ENCODE data around the gene CEP78.

Gene CEP78

GRCh38 chr9:78286125-78286524 is 50.2 kb downstream of the CEP78 start:
- no peak for DNase-seq (ENCODE audit: low read depth in 2 of 2)

DNA sequence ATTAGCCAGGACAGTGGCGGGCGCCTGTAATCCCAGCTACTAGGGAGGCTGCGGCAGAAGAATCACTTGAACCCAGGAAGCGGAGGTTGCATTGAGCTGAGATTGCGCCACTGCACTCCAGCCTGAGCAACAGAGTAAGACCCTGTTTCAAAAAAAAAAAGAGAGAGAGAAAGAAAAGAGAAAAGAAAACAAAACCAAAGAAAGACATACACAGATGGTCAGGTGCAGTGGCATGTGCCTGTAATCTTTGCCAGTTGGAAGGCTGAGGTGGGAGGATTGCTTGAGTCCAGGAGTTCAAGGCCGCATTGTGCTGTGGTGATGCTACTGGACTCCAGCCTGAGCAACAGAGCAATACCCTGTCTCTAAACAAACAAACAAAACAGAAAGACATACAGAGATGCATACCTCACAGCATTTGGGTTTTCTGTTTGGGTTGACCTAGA is 51.1 kb downstream of the CEP78 start:
- no peak for DNase-seq (ENCODE audit: low read depth in 2 of 2)

DNA sequence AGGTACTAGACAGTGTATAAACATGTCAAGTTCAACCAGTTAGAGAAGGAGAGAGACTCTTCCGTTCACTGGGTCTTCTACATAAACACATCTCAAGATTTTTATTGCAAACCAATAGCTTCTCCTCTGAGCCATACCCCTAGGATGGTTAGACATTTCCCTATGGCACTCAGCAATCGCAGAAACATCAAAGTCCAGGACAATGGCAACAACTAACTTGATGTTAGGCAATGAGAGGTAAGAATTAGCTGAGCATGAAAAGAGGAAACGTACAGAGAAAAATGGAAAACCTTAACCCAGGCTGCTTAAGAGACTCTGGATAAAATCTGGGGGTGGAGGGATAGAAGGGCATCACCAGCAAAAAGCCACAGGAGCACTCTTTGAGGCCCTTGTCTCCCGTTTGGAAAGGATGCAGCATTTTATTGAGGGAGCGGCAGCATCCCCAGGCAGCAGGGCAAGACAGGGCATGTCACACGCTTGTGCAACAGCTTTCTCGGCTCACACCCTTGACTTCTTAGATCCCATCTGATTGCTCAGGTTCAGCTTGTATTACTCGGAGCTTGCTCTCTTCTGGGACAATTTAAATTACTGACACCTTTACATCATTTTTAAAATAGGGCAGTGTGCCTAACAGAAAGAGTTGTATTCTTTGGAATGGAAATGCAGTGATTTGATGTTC is 52.5 kb downstream of the CEP78 start:
- no peak for DNase-seq (ENCODE audit: low read depth in 2 of 2)

DNA sequence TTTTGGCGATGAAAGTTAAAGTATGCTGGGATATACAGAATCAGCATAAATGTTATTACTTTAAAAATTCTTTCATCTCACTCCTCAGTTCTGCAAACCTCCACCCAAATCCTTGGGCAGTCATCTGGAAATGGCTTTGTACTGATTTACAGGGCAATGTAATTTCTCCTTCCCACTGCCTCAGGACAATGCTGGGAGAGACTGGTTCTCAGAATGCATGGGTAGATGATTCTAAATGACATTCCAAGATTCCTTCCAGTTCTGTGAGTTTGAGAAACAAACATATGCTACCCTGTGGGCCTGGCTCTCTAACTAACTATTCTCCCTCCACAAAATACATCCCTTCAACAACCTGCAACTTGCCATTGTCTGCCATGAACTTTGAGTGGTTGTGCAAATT is 53.6 kb downstream of the CEP78 start:
- DNase-seq (ENCODE audit: low read depth in 2 of 2): no peak

DNA sequence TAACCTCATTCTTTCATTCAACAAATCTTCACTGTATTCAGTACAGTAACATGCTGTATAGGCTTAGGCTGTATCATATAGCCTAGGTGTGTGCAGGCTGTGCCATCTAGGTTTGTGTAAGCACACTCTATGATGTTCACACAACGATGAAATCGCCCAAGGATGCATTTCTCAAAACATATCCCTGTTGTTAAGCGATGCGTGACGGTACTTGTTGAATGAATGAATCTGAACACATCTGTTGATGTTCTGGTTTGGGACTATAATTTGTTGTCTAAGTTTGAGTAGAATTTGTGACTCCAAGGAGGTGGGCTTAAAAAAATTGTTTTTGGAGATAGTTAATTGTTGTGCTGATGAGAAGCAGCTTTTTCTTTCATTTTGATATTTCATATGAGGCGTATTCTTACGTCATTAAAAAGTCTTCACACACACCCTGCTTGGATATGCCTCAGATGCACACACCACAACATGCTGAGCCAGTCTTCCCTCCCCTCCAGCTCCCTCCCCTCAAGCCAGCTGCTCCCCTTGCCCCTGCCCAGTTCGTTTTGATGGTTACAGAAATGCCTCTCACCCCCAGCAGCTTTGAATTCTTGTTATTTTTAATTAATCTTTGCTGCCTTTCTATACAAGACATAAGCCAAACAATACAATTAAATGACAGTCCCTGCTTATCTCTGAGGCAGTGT is 55.5 kb downstream of the CEP78 start:
- no peak for DNase-seq (ENCODE audit: low read depth in 2 of 2)

DNA sequence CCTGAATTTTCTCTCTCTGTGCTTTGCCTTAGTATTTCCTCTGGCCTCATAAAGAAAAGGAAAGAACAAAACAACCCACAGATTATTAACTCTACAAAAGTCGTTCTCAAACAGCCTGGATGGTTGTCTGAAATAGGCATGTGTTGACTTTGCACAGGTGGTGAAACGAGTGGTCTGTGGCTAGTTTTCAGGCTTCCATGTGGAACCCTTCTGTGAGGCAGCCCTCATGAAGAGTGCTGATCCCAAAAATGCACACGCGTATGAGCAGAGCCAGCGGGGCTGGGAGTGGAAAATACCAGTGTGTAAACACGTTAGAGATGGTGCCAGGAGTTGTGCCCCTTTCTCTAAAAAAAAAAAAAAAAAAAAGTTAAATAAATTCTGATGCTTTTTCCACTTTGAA is 56.2 kb downstream of the CEP78 start:
- no peak for DNase-seq (ENCODE audit: low read depth in 2 of 2)

- DNase-seq (ENCODE audit: low read depth in 2 of 2): no peak
These were observed 57.0 kb downstream of the CEP78 start for GRCh38 chr9:78292716-78293497.

GRCh38 chr9:78294290-78295176 is 58.7 kb downstream of the CEP78 start:
- no peak for DNase-seq (ENCODE audit: low read depth in 2 of 2)

DNA sequence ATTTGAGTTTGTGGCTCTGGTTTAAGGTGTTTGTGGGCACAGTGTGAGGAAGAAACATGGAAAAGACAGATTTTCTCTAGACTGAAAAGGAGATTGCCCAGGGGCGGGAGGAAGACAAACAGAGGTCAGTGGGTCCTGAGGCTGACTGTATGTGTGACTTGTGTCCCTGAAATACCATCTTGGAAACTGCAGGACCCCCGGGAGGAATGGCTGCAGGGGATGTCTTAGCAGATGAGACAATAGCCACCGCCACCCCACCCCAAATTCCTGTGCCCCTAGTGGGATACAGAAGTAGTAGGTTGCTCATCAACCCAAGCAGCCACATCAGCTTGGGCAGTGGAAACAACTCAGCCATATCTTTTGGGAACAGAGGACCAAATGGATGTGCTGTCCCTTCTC is 59.3 kb downstream of the CEP78 start:
- no peak for DNase-seq (ENCODE audit: low read depth in 2 of 2)

GRCh38 chr9:78295731-78296130 is 59.9 kb downstream of the CEP78 start:
- no peak for DNase-seq (ENCODE audit: low read depth in 2 of 2)

DNA sequence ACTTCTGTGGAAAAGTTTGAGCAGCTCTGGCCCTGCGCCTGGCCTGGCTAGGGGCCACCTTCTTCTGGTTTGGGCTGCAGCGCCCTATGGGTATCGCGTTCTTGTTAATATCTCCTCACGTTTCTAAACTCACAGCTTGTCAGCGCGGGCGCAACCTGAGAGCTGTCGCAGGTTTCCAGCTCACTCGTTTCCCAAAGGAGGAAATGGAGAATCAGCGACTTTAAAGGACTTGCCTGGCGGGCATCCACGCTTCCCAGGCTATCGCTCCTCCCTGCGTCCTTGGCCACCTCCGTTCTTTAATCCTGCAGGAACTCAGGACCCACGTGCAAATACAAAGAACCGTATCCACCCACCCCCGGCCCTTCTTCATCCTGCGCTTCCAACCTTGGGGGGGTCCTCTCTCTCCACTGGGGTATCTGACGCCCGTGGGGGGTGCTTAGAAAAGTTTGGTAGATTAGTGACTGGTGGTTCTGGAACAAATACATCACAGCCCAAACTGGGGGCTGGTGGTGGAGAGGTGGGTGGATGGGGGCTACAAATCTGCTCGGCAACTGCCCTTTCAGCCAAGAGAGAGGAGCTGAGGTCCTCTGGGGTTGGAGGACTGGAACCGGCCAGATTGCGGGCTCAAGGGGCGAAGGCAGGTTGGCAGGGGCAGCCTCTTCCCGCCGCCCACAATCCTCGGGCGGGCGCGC is 60.5 kb downstream of the CEP78 start:
- DNase-seq (ENCODE audit: low read depth in 2 of 2): no peak

DNA sequence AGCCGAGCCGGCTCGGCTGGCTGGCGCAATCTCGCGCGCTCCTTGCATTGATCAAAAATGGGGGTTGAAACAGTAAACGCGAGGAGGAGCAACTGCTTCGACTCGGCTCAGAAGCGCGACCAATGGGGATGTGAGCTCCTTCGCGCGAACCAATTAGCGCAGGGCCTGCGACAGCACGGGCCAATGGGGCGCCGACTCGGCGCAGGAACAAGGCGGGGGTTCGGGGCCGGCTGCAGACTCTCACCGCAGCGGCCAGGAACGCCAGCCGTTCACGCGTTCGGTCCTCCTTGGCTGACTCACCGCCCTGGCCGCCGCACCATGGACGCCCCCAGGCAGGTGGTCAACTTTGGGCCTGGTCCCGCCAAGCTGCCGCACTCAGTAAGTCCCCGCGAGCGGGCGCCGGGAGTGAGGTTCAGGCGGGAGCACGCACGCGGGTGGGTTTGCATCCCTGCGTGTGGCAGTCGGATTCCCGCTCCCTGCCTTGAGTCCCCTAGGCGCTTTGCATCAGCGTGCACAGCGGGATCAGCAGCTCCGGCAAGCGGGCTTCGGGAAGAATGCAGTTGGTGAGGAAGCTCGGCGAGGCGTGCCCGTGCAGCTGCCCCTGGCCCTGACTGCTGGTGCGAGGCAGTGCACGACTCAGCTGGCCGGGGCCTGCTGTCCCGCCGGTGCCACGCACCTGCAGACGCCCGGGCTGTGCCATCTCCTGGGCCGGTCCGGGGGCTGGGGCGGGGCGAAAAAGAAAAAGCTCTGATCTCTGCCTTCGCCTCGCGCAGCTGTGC is 61.2 kb downstream of the CEP78 start, which contains the start of gene PSAT1:
Gene PSAT1, plus strand, starts transcription at position 233 of the 779 bp plus-strand sequence. Its CDS starts 86 bp downstream, at position 319.
- DNase-seq (ENCODE audit: low read depth in 2 of 2): peak; percentile 80 to 88

DNA sequence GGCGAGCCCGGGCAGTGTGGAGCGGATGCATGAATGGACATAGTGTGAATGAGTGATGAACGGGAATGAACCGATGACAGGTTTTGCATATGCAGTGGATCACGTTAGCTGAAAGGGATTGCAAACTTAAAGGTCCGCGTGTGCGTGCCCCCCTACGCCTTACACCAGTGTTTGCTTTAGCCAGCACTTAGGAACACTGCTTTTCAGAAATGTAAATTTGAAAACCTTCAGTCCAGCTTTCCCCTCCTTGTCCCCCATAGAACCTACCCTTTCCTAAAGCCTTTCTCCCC is 61.7 kb downstream of the CEP78 start:
- DNase-seq (ENCODE audit: low read depth in 2 of 2): no peak

DNA sequence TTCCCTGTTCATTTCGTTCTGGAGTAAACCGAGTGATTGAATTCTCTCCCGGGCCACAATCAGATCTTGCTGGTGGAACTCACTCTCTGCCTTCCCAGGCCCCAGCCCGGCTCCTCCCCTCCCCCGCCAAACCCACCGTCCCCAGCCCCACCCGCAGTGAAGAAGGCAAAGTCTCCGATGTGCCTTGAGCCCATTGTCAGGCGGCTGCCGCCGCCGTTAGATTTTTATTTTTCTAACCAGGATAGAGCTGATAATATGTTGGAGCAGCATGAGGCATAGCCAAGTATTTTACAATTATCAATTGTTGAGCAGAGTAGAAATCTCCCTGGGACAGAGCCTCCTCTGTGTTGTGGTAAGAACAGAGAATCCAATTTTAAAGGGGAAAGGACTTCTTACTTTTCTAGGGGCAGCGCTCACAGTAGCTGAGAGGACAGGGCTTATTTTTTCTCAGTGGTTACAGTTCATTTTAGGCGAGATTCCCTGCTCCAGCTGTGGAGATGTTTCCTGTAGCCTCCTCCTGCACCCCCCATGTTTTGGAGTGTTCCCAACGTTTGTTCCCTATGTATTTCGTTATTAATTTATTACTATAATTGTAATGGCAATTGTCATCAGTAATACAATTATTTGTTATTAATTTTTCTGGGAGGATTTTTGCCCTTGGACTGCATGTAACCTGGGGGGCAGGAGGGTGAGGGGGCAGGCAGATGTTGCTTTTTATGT is 62.3 kb downstream of the CEP78 start:
- no peak for DNase-seq (ENCODE audit: low read depth in 2 of 2)

DNA sequence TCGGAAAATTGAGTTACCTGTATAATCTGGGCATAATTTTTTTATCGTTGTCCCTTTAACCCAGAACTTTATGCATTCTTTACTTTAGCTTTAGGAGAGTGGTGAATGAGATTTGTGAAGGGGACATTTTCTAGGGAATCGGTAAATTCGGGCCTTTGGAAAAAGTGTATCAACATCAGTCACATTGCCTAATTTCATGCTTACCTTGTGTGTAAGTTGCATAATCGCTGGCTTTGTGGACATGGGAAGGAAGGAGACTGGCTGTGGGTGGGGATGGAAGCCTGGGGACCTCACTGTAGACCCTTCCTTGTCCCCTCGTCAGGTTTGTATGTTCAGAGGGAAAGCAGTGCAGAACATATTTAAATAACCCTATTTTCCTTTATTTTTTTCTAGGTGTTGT is 64.3 kb downstream of the CEP78 start:
- DNase-seq (ENCODE audit: low read depth in 2 of 2): no peak

- DNase-seq (ENCODE audit: low read depth in 2 of 2): no peak
These were observed 65.6 kb downstream of the CEP78 start for GRCh38 chr9:78301466-78301865.

DNA sequence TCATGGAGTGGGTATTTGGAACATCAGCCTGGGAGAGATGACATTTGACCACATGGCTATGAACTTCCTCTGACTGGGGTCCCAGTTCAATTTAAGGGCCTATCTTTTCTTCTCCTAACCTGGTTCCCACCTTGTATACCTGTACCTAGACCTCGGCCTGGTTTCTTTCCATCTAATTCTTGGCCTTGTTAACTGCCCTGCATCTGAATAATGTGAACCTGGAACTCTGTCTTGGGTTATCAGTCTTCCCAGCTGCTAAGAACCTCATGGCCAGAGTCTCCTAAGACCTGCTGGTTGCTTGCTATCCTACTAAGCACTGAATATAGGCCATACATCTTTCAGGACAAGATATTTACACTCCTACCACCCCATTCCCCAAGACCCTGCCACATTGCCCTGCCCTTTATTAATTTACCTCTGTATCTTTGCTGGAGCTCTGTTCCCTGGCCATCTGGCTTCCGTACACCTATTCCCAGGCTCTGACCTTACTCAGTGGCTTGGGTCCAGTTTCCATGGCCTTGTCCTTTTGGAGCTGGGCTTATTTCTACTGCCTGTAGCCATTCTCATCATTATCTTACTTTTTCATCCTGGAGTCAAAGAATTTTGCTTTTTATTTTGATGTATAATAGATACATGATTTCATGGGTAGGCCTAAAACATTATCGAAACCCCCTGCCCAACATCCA is 67.6 kb downstream of the CEP78 start:
- DNase-seq (ENCODE audit: low read depth in 2 of 2): no peak

GRCh38 chr9:78304357-78304756 is 68.5 kb downstream of the CEP78 start:
- DNase-seq (ENCODE audit: low read depth in 2 of 2): no peak
